WERI-Rb-1 (cell line): Measurements from ENCODE around the gene IRF9.

ENCODE experiments used
- DNase-seq: peaks from one replicate; pipeline ENCODE4 v3.0.0-alpha.2; 2020
- H3K27ac ChIP-seq: fragments of 250-450 bp; sonication (Bioruptor Pico); 2 replicates; pipeline ENCODE4 v1.5.1; 2020; ENCODE audit warnings: mild to moderate bottlenecking, moderate library complexity
- H3K27me3 ChIP-seq: fragments of 250-450 bp; sonication (Bioruptor Pico); 2 replicates; pipeline ENCODE4 v1.5.1; 2021; ENCODE audit warnings: mild to moderate bottlenecking, low read depth, moderate library complexity; ENCODE audit not compliant: insufficient read depth, severe bottlenecking
- H3K36me3 ChIP-seq: fragments of 250-450 bp; sonication (Bioruptor Pico); 2 replicates; pipeline ENCODE4 v1.5.1; 2020; ENCODE audit warnings: mild to moderate bottlenecking, moderate library complexity
- H3K4me3 ChIP-seq: 2 replicates; pipeline ENCODE4 v1.5.1; 2011; ENCODE audit warnings: low read depth, mild to moderate bottlenecking, control low read depth, low read length
- H3K9me3 ChIP-seq: fragments of 250-450 bp; sonication (Bioruptor Pico); 2 replicates; pipeline ENCODE4 v1.5.1; 2021; ENCODE audit warnings: mild to moderate bottlenecking, moderate library complexity; ENCODE audit not compliant: severe bottlenecking
- TF ChIP-seq, protein P1 (sequence below): IDR thresholded peaks from 2 replicates; pipeline ENCODE4 v1.5.1; 2011; ENCODE audit warnings: low read depth, mild to moderate bottlenecking, control low read depth, inconsistent platforms, low read length

Gene IRF9

DNA sequence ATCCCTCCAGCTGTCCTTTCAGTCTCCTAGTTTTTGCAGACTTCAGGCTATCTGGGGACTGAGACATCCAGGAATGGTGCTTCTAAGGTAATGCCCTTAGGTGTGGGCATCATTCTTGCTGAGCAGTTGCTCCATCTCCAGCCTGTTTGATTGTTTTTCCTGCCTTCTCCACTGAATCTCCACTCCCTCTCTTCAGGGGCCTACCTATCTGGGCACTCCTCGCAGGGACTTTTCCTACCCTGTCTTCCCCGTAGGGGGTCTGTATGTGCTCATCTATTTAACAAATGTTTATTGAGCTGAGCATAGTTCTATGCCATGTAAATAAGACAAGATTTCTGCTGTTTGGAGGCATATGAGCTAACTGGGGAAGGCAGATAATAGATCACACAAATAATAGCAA, 28.1 kb upstream of the IRF9 start:
- Histone ChIP-seq H3K27me3 (no peaks in the 10 kb centered on the region), H3K27ac (no peak overlapping the region), H3K36me3 (peaks cover 6% of the 10 kb centered on the region), H3K9me3 (no peaks in the 10 kb centered on the region), H3K4me3 (no peak overlapping the region)
- TF ChIP-seq, protein P1, sequence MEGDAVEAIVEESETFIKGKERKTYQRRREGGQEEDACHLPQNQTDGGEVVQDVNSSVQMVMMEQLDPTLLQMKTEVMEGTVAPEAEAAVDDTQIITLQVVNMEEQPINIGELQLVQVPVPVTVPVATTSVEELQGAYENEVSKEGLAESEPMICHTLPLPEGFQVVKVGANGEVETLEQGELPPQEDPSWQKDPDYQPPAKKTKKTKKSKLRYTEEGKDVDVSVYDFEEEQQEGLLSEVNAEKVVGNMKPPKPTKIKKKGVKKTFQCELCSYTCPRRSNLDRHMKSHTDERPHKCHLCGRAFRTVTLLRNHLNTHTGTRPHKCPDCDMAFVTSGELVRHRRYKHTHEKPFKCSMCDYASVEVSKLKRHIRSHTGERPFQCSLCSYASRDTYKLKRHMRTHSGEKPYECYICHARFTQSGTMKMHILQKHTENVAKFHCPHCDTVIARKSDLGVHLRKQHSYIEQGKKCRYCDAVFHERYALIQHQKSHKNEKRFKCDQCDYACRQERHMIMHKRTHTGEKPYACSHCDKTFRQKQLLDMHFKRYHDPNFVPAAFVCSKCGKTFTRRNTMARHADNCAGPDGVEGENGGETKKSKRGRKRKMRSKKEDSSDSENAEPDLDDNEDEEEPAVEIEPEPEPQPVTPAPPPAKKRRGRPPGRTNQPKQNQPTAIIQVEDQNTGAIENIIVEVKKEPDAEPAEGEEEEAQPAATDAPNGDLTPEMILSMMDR: no peak
- DNase-seq: no peak

DNA sequence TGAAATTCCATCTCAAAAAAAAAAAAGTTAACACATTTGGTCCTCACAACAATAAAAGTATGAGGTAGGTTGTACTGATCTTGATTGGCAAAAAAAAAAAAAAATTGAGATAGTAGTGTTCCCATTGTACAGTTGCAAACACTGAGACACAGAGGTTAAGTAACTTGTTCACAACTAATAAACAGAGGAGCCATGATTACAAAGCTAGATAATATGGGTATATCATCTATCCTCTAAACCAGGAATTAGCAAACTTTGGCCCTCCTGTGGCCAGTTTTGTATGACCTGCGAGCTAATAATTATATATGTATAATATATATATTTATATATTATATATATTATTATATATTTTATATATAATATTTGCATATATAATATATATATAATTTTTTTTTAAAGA, 27.3 kb upstream of the IRF9 start:
- Histone ChIP-seq H3K27ac (no peak overlapping the region), H3K36me3 (peaks cover 14% of the 10 kb centered on the region), H3K4me3 (no peak overlapping the region), H3K27me3 (no peaks in the 10 kb centered on the region), H3K9me3 (no peaks in the 10 kb centered on the region)
- DNase-seq: no peak
- TF ChIP-seq, protein P1: no peak

DNA sequence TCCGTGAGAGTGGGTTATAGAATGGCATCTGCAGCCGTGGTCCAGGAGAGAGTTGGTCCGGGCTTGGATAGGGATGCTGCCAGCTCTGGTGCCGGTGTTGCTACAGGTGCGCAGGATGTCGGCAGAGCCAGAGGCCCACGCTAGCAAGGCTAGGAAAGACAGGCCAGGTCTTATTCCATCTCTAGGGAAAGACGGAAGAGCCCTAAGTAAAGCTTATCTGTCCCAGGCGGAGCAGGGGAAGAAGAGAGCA, 25.6 kb upstream of the IRF9 start:
- H3K36me3 ChIP-seq: peaks cover 26% of the 10 kb centered on the region
- peak overlapping the region; percentile 44 for H3K4me3 ChIP-seq
- H3K27ac ChIP-seq: peak overlapping the region; percentile 76
- H3K9me3 ChIP-seq: no peaks in the 10 kb centered on the region
- TF ChIP-seq, protein P1: no peak
- DNase-seq: no peak
- no peaks in the 10 kb centered on the region for H3K27me3 ChIP-seq

DNA sequence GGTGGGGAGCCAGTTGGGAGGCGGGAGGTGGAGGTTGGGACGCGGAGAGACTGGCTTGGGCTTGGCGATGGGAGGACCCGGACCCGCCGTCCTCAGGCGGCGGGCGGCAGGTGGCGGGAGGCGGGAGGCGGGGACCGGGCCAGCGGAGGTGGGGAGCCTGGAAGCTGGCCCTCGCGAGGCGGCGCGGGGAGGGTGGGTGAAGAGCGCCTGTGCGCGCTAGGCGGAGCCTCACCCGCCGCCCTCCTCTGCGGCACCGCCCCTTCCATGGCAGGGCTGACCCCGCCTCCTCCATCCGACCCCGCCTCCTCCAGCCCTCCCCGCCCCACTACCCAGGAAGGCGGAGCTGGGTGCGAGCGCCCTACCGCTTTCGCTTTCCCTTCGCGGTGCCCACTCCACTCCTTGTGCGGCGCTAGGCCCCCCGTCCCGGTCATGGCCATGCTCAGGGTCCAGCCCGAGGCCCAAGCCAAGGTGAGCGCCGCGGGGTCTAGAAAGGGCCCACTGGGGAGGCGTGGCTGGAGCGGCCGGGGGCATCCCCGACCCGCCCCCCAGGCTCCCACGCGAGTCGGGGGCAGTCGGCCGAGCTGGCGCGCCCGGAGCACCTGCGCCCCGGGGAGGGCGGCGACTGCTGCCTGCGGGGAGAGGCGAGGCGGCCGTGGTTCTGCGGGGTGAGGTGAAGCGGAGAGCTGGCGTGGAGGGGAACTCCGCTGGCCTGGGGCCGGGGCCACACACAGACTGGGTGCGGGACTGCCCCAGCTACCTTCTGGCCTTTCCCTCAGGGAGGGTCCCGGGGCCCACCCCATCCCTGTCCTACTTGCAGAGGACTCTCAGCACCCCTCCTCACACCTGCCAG, 25.0 kb upstream of the IRF9 start, which contains the start of gene PSME1:
PSME1 (plus strand) TSS at position 361 of the 850 bp plus-strand sequence; CDS start at position 430, 69 bp downstream.
- Histone ChIP-seq H3K4me3 (peak within 1 kb of the TSS; percentile 74), H3K27ac (peak within 1 kb of the TSS; percentile 76), H3K36me3 (peaks cover 28% of the 10 kb centered on the region), H3K27me3 (no peaks in the 10 kb centered on the region), H3K9me3 (no peaks in the 10 kb centered on the region)
- DNase-seq: peak; percentile 95
- TF ChIP-seq, protein P1: no peak

DNA sequence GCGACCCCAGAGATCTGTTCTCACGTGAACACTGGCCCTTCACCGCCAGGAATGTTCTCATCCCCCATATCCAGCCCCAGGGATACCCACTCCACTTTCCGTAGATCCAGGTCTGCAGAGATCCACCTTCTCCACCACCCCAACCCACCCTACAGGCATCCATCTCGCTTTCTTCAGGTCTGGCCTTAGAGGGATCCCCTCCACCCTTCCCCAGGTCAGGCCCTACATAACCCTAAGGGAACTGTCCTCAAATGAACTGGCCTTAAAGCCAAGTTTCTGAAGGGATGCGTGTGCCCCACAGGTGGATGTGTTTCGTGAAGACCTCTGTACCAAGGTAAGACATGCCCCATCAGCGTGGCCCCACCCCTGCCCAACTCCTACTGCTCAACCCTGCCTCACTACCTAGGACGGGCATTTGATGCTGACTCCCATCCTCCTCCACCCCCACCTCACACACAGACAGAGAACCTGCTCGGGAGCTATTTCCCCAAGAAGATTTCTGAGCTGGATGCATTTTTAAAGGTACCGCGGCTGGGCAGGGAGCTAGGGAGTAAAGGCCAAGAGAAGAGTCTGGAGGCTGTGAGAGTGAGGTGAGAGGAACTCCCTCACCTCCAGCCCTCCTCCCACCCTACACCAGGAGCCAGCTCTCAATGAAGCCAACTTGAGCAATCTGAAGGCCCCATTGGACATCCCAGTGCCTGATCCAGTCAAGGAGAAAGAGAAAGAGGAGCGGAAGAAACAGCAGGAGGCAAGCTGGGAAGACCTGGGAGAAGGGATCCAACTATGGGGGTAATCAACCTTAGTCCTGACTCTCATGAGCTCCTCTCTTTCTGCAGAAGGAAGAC, 24.2 kb upstream of the IRF9 start:
- Histone ChIP-seq H3K9me3 (no peaks in the 10 kb centered on the region), H3K36me3 (peaks cover 28% of the 10 kb centered on the region), H3K27ac (peak overlapping the region; percentile 73; the same call in 1 of the 2 replicates), H3K4me3 (peak overlapping the region; percentile 74), H3K27me3 (no peaks in the 10 kb centered on the region)
- DNase-seq: no peak
- TF ChIP-seq, protein P1: no peak
